ENCODE results near the gene SLC30A3.
"Not testable (repeated sequence)": the region's sequence is repeated elsewhere in the genome, so short reads cannot be mapped to it uniquely, and the experiment has no call there.

The SLC30A3 gene

GRCh38 chr2:27278010-27278409 lies 15.2 kb upstream of the SLC30A3 start:
- DNase-seq: no peak
- no peak for ATAC-seq (replicated peaks)
- Mint-ChIP-seq H3K4me3 (no peak overlapping the region), H3K36me3 (ENCODE audit: insufficient read depth) (no peaks in the 10 kb centered on the region), H3K27me3 (peaks cover 55 to 86% of the 10 kb centered on the region in 2 donors), H3K27ac (no peak overlapping the region), H3K4me1 (ENCODE audit: low read depth in 2 of 2) (no peaks in the 10 kb centered on the region), H3K9me3 (no peaks in the 10 kb centered on the region)

- H3K4me1 Mint-ChIP-seq (ENCODE audit: low read depth in 2 of 2): no peaks in the 10 kb centered on the region
- ATAC-seq (replicated peaks) (no peak), DNase-seq (no peak)
- H3K9me3 Mint-ChIP-seq: no peaks in the 10 kb centered on the region
- H3K27me3 Mint-ChIP-seq: peaks cover 38 to 65% of the 10 kb centered on the region in 2 donors
- H3K27ac Mint-ChIP-seq: no peak within 1 kb of the TSS
- no peaks in the 10 kb centered on the region for H3K36me3 Mint-ChIP-seq (ENCODE audit: insufficient read depth)
- no peak within 1 kb of the TSS for H3K4me3 Mint-ChIP-seq
Measured at GRCh38 chr2:27275211-27276150, 12.6 kb upstream of the SLC30A3 start, which contains the start of gene DNAJC5G. TSS of gene DNAJC5G (plus strand) at chr2:27275433. CDS start at chr2:27276729, 1,296 bp downstream.

- not testable (repeated sequence) for H3K4me1 Mint-ChIP-seq (ENCODE audit: low read depth in 2 of 2); H3K27ac Mint-ChIP-seq; H3K4me3 Mint-ChIP-seq; H3K9me3 Mint-ChIP-seq; ATAC-seq (replicated peaks); DNase-seq; H3K36me3 Mint-ChIP-seq (ENCODE audit: insufficient read depth)
- peaks cover 37 to 49% of the 10 kb centered on the region in 2 donors for H3K27me3 Mint-ChIP-seq
Measured at GRCh38 chr2:27272537-27273522, 10.0 kb upstream of the SLC30A3 start.

- Mint-ChIP-seq H3K36me3 (ENCODE audit: insufficient read depth) (no peaks in the 10 kb centered on the region), H3K27ac (no peak overlapping the region)
Measured at GRCh38 chr2:27271631-27272340, 8.9 kb upstream of the SLC30A3 start.

GRCh38 chr2:27270670-27271069 lies 7.8 kb upstream of the SLC30A3 start:
- H3K36me3 Mint-ChIP-seq (ENCODE audit: insufficient read depth): no peaks in the 10 kb centered on the region
- H3K4me3 Mint-ChIP-seq: no peak overlapping the region
- ATAC-seq (replicated peaks) (no peak), DNase-seq (no peak)
- no peaks in the 10 kb centered on the region for H3K9me3 Mint-ChIP-seq
- H3K4me1 Mint-ChIP-seq (ENCODE audit: low read depth in 2 of 2): no peaks in the 10 kb centered on the region
- peaks cover 27 to 29% of the 10 kb centered on the region in 2 donors for H3K27me3 Mint-ChIP-seq
- no peak overlapping the region for H3K27ac Mint-ChIP-seq

More at GRCh38 chr2:27271631-27272340, 8.9 kb upstream of the SLC30A3 start:
- H3K4me3 Mint-ChIP-seq: no peak overlapping the region
- no peaks in the 10 kb centered on the region for H3K4me1 Mint-ChIP-seq (ENCODE audit: low read depth in 2 of 2)
- DNase-seq (no peak), ATAC-seq (replicated peaks) (no peak)
- no peaks in the 10 kb centered on the region for H3K9me3 Mint-ChIP-seq
- H3K27me3 Mint-ChIP-seq: peaks cover 30 to 39% of the 10 kb centered on the region in 2 donors

GRCh38 chr2:27270131-27270530 lies 7.3 kb upstream of the SLC30A3 start:
- H3K36me3 Mint-ChIP-seq (ENCODE audit: insufficient read depth): no peaks in the 10 kb centered on the region
- no peaks in the 10 kb centered on the region for H3K9me3 Mint-ChIP-seq
- peaks cover 24 to 32% of the 10 kb centered on the region in 2 donors for H3K27me3 Mint-ChIP-seq
- no peak overlapping the region for H3K4me3 Mint-ChIP-seq
- H3K27ac Mint-ChIP-seq: no peak overlapping the region
- ATAC-seq (replicated peaks): no peak
- no peak for DNase-seq
- peaks cover 0 to 2% of the 10 kb centered on the region in 2 donors for H3K4me1 Mint-ChIP-seq (ENCODE audit: low read depth in 2 of 2)

- H3K4me1 Mint-ChIP-seq (ENCODE audit: low read depth in 2 of 2): peaks cover 10 to 12% of the 10 kb centered on the region in 2 donors
- not testable (repeated sequence) for H3K9me3 Mint-ChIP-seq; ATAC-seq (replicated peaks); H3K4me3 Mint-ChIP-seq; H3K36me3 Mint-ChIP-seq (ENCODE audit: insufficient read depth); DNase-seq; H3K27ac Mint-ChIP-seq
- H3K27me3 Mint-ChIP-seq: peaks cover 21 to 30% of the 10 kb centered on the region in 2 donors
Measured at GRCh38 chr2:27268296-27268695, 5.4 kb upstream of the SLC30A3 start.

- Mint-ChIP-seq H3K27ac (no peak overlapping the region), H3K27me3 (peaks cover 36 to 43% of the 10 kb centered on the region in 2 donors), H3K4me3 (peak overlapping the region in 1 of 2 donors; percentile 47), H3K4me1 (ENCODE audit: low read depth in 2 of 2) (peaks cover 22 to 27% of the 10 kb centered on the region in 2 donors), H3K9me3 (no peaks in the 10 kb centered on the region), H3K36me3 (ENCODE audit: insufficient read depth) (peaks cover 3% of the 10 kb centered on the region)
- ATAC-seq (replicated peaks): no peak
- no peak for DNase-seq
Measured at GRCh38 chr2:27265536-27265870, 2.7 kb upstream of the SLC30A3 start.

GRCh38 chr2:27264753-27265535 lies 2.1 kb upstream of the SLC30A3 start:
- Mint-ChIP-seq H3K9me3 (no peaks in the 10 kb centered on the region), H3K36me3 (ENCODE audit: insufficient read depth) (peaks cover 3% of the 10 kb centered on the region), H3K4me1 (ENCODE audit: low read depth in 2 of 2) (peaks cover 22 to 27% of the 10 kb centered on the region in 2 donors), H3K4me3 (peak overlapping the region; percentile 86 to 97), H3K27me3 (peaks cover 41 to 45% of the 10 kb centered on the region in 2 donors), H3K27ac (no peak overlapping the region)
- DNase-seq (peak; percentile 43 to 53 (median 46)), ATAC-seq (replicated peaks) (peak; percentile 74)

- Mint-ChIP-seq H3K27ac (no peak overlapping the region), H3K36me3 (ENCODE audit: insufficient read depth) (peaks cover 3% of the 10 kb centered on the region), H3K4me1 (ENCODE audit: low read depth in 2 of 2) (peaks cover 22 to 27% of the 10 kb centered on the region in 2 donors), H3K9me3 (no peaks in the 10 kb centered on the region), H3K4me3 (peak overlapping the region; percentile 86 to 97), H3K27me3 (peaks cover 45 to 48% of the 10 kb centered on the region in 2 donors)
- DNase-seq: no peak
- ATAC-seq (replicated peaks): peak; percentile 70
Measured at GRCh38 chr2:27264253-27264752, 1.5 kb upstream of the SLC30A3 start.

GRCh38 chr2:27263287-27264252 lies 723 bp upstream of the SLC30A3 start:
- Mint-ChIP-seq H3K27me3 (peaks cover 51 to 55% of the 10 kb centered on the region in 2 donors), H3K9me3 (no peaks in the 10 kb centered on the region), H3K4me3 (peak overlapping the region; percentile 86 to 97), H3K4me1 (ENCODE audit: low read depth in 2 of 2) (peaks cover 22 to 27% of the 10 kb centered on the region in 2 donors), H3K27ac (peak overlapping the region; percentile 25 to 78), H3K36me3 (ENCODE audit: insufficient read depth) (peaks cover 3% of the 10 kb centered on the region)
- ATAC-seq (replicated peaks) (no peak), DNase-seq (no peak)

All from effector memory CD8-positive, alpha-beta T cell (primary cell).